Measurements from ENCODE around the gene SPTSSB. TPM values are rescaled to one million over a fixed set of nuclear protein-coding genes. Genes with fewer than 3 reads are reported as not detected.

The SPTSSB gene
- total RNA-seq, 6 experiments from 2014 or later = 0.07 to 1.4 TPM; not detected in 4

DNA sequence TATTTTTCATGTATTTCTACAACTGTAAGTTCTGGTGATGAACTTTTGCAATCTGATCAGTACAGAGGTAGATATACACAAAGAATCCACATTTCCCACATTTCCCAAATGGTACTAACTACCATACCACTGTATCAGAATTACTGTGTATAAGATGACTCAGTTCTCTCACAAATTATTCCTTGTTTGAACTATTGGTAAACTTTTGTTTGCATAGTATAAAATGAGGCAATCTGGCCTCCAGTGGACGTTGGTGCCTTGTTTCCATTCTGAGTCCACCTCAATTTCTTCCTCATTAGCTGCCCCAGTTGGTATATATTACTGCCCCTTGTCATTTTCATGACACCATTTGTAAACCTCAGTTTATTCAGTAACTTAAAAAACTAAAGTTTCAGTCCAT, 38.5 kb downstream of the SPTSSB start:
- 12% methylated on average over 1 of the region's 1 CpG for WGBS (ENCODE audit: insufficient coverage, low coverage, low lambda C conversion rate, missing lambda C conversion rate)
- intact Hi-C loops (cut with DNase I) = no loop called here
- TF ChIP-seq, protein P1, sequence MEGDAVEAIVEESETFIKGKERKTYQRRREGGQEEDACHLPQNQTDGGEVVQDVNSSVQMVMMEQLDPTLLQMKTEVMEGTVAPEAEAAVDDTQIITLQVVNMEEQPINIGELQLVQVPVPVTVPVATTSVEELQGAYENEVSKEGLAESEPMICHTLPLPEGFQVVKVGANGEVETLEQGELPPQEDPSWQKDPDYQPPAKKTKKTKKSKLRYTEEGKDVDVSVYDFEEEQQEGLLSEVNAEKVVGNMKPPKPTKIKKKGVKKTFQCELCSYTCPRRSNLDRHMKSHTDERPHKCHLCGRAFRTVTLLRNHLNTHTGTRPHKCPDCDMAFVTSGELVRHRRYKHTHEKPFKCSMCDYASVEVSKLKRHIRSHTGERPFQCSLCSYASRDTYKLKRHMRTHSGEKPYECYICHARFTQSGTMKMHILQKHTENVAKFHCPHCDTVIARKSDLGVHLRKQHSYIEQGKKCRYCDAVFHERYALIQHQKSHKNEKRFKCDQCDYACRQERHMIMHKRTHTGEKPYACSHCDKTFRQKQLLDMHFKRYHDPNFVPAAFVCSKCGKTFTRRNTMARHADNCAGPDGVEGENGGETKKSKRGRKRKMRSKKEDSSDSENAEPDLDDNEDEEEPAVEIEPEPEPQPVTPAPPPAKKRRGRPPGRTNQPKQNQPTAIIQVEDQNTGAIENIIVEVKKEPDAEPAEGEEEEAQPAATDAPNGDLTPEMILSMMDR (IDR thresholded peaks at IDR 0.05) = no peak
- Histone ChIP-seq H3K4me3 (no peak overlapping the region), H3K36me3 (no peaks in the 10 kb centered on the region), H3K27me3 (no peaks in the 10 kb centered on the region), H3K4me1 (no peaks in the 10 kb centered on the region), H3K9me3 (no peaks in the 10 kb centered on the region), H3K27ac (no peak overlapping the region)
- DNase-seq (no peak), ATAC-seq (peak in 1 of 4 donors; percentile 36)

DNA sequence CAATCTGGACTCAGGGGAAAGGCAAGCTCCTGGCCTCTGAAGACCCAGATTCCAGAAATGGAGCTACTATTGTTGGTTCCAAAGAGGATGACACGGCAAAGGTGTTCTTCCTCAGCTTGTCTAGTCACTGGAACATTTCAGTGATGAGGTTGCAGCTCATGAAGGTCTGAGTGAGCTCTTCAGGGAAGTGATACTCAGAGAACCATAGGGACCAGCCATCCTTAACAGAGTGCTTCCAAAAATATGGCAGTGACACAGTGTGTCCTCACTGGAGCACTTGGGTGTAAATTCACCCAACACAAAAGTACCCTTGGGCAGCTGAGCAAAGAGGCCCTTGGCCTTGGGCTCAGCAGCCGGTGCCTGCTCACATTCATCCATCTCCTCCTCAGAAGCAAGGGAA, 46.3 kb downstream of the SPTSSB start:
- Histone ChIP-seq H3K9me3 (no peaks in the 10 kb centered on the region), H3K4me1 (peaks cover 0 to 9% (median 4%) of the 10 kb centered on the region in 4 donors), H3K27me3 (no peaks in the 10 kb centered on the region), H3K4me3 (no peak overlapping the region), H3K36me3 (no peaks in the 10 kb centered on the region), H3K27ac (no peak overlapping the region)
- DNase-seq (no peak), ATAC-seq (no peak)
- WGBS (ENCODE audit: insufficient coverage, low coverage, low lambda C conversion rate, missing lambda C conversion rate) = 100% methylated on average over 2 of the region's 2 CpGs
- intact Hi-C loops (cut with DNase I) = no loop called here
- no peak for TF ChIP-seq POLR2A (IDR thresholded peaks at IDR 0.05)
- TF ChIP-seq, protein P1 (IDR thresholded peaks at IDR 0.05) = no peak

DNA sequence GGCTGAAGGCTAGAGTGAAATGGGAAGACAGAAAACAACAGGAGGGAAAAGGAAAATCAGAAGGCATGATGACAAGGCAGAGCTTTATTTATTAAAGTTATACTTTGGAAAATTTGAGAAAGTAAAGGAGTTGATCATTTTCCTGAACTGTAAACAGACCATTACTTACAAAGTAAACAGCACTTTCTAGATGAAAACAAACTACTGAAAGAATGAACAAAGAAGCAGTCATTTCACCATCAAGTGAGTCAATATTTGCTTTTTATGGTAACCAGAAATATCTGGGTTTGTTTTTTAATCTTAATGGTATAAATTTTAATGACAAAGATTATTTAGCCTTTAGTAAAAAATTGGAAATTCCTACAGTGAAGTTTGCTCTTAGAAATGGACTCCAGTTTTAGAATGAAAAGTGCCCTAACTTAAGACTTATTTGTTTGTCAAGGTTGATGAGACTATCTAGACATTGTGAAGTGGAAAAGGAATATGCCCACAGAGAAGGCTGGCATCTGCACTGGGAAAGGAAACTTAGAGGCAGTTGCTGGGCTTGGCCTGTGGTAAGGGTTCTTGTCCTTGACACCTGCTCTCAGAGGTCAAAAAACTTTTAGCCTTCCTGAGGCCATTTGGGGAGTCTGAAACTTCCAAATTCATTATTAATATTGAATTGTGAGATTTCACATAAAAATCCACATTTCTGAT, 47.2 kb downstream of the SPTSSB start:
- Histone ChIP-seq H3K27me3 (no peaks in the 10 kb centered on the region), H3K9me3 (no peaks in the 10 kb centered on the region), H3K36me3 (no peaks in the 10 kb centered on the region), H3K4me1 (peaks cover 0 to 9% (median 4%) of the 10 kb centered on the region in 4 donors), H3K4me3 (no peak overlapping the region), H3K27ac (no peak overlapping the region)
- DNase-seq (no peak), ATAC-seq (peak in 2 of 4 donors; percentile 36 to 71)
- intact Hi-C loops (cut with DNase I) = no loop called here
- no peak for TF ChIP-seq POLR2A (IDR thresholded peaks at IDR 0.05)

DNA sequence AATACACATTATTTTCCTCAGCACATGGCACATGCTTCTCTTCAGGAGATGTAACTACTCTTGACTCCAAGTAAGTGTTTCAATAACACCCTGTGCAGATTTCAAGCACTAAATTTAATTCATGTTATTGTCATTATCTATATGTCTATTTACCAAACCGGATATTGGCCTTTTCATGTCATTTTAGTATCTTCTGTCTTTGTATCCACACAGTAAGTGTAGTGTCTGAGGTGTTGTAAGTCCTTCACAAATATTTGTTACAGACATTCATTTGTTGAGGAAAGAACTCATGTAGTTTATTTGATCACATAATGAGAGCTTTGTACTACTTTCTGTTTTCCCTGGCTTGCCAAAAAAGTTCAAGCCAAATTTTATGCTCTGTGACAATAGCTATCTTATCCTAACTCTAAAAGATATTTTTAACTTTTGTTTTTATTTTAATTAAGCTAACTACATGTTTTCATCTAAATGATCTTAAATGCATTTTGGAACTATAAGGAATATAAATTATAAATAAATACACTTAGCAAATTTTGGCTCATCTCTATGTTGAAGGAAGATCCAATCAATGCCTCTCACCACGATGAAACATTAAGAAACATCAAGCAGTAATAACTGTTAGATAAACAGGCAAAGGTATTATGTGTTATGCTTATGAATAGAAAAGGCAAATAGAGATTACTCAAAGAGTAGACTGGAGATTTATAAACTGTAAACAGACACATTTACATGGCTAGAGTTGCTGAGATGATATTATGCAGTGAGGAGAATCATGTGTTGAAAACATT, 48.3 kb downstream of the SPTSSB start:
- no peaks in the 10 kb centered on the region for H3K27me3 ChIP-seq
- intact Hi-C loops (cut with DNase I) = no loop called here
- DNase-seq (no peak), ATAC-seq (no peak)
- WGBS (ENCODE audit: insufficient coverage, low coverage, low lambda C conversion rate, missing lambda C conversion rate) = 41% methylated on average over 2 of the region's 2 CpGs
- H3K4me1 ChIP-seq = peaks cover 0 to 9% (median 4%) of the 10 kb centered on the region in 4 donors
- H3K36me3 ChIP-seq = no peaks in the 10 kb centered on the region
- no peak overlapping the region for H3K4me3 ChIP-seq
- H3K27ac ChIP-seq = no peak overlapping the region
- H3K9me3 ChIP-seq = no peaks in the 10 kb centered on the region
- TF ChIP-seq POLR2A (IDR thresholded peaks at IDR 0.05) = no peak
- TF ChIP-seq, protein P1 (IDR thresholded peaks at IDR 0.05) = no peak

DNA sequence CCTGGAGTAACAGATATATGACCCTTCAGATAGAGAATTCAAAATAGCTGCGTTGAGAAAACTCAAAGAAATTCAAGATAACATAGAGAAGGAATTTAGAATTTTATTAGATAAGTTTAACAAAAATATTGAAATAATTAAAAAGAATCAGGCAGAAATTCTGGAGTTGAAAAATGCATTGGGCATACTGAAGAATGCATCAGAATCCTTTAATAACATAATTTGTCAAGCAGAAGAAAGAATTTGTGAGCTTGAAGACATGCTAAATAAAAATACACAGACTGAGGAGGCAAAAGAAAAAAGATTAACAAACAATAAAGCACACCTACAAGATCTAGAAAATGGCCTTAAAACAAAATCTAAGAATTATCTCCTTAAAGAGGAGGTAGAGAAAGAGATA, 50.5 kb downstream of the SPTSSB start:
- 100% methylated on average over 1 of the region's 1 CpG for WGBS (ENCODE audit: insufficient coverage, low coverage, low lambda C conversion rate, missing lambda C conversion rate)
- no peaks in the 10 kb centered on the region for H3K9me3 ChIP-seq
- no peaks in the 10 kb centered on the region for H3K36me3 ChIP-seq
- no peak overlapping the region for H3K27ac ChIP-seq
- no peak overlapping the region for H3K4me3 ChIP-seq
- TF ChIP-seq, protein P1 (IDR thresholded peaks at IDR 0.05) = no peak
- no peak for TF ChIP-seq POLR2A (IDR thresholded peaks at IDR 0.05)
- H3K27me3 ChIP-seq = no peaks in the 10 kb centered on the region
- no peak for DNase-seq
- ATAC-seq = no peak
- intact Hi-C loops (cut with DNase I) = no loop called here
- peaks cover 0 to 9% (median 4%) of the 10 kb centered on the region in 4 donors for H3K4me1 ChIP-seq

Measured in right lobe of liver (tissue), 6 donors.